Activated CD4-positive, alpha-beta T cell treated with anti-CD3 and anti-CD28 coated beads, Interleukin-2, amount 50 U/mL, for 1 hour (primary cell): Measurements from ENCODE around the gene PMIS2.
A peak's percentile ranks its signal among the peaks of the same experiment; 100 is the strongest.

ENCODE experiments used
- DNase-seq: peaks from one replicate; pipeline ENCODE4 v3.0.0-alpha.2; 2020

The PMIS2 gene

GRCh38 chr19:35585848-35586247 is at the start of gene PMIS2:
TSS of gene PMIS2 (plus strand) at chr19:35586173. CDS start at chr19:35586260, 87 bp downstream.
- DNase-seq: no peak

- DNase-seq: no peak
Observed at GRCh38 chr19:35539314-35539713, 46.7 kb upstream of the PMIS2 start.

- DNase-seq: no peak
Observed at GRCh38 chr19:35539850-35540249, 46.1 kb upstream of the PMIS2 start.

GRCh38 chr19:35540356-35540927 is 45.5 kb upstream of the PMIS2 start:
- no peak for DNase-seq

- no peak for DNase-seq
Observed at GRCh38 chr19:35542209-35542608, 43.8 kb upstream of the PMIS2 start.

GRCh38 chr19:35543280-35544109 is 42.5 kb upstream of the PMIS2 start:
- no peak for DNase-seq

- no peak for DNase-seq
Observed at GRCh38 chr19:35544110-35544802, 41.7 kb upstream of the PMIS2 start.

GRCh38 chr19:35545001-35545854 is 40.7 kb upstream of the PMIS2 start, which contains the start of gene TMEM147:
TSS of gene TMEM147 (plus strand) at chr19:35545626. CDS start at chr19:35545740, 114 bp downstream.
- peak; percentile 74 for DNase-seq

GRCh38 chr19:35545855-35546381 is 40.1 kb upstream of the PMIS2 start:
- DNase-seq: peak; percentile 28

GRCh38 chr19:35546532-35546931 is 39.4 kb upstream of the PMIS2 start:
- no peak for DNase-seq

GRCh38 chr19:35549174-35549788 is 36.7 kb upstream of the PMIS2 start:
- DNase-seq: peak; percentile 47

- DNase-seq: no peak
Observed at GRCh38 chr19:35549879-35550523, 36.0 kb upstream of the PMIS2 start.

GRCh38 chr19:35551091-35551810 is 34.7 kb upstream of the PMIS2 start:
- no peak for DNase-seq

GRCh38 chr19:35552534-35553384 is 33.2 kb upstream of the PMIS2 start:
- no peak for DNase-seq

- no peak for DNase-seq
Observed at GRCh38 chr19:35553385-35554000, 32.5 kb upstream of the PMIS2 start.

- DNase-seq: no peak
Observed at GRCh38 chr19:35554076-35554475, 31.9 kb upstream of the PMIS2 start.

- no peak for DNase-seq
Observed at GRCh38 chr19:35555301-35556005, 30.5 kb upstream of the PMIS2 start.

- no peak for DNase-seq
Observed at GRCh38 chr19:35556025-35556590, 29.9 kb upstream of the PMIS2 start.
